Measurements from ENCODE around the gene TIAM2. TPM values are rescaled to one million over a fixed set of nuclear protein-coding genes. Genes with fewer than 3 reads are reported as not detected.

Gene TIAM2
- total and polyA plus RNA-seq, 7 donors: 3.4 to 20.3 (median 10.0) TPM

DNA sequence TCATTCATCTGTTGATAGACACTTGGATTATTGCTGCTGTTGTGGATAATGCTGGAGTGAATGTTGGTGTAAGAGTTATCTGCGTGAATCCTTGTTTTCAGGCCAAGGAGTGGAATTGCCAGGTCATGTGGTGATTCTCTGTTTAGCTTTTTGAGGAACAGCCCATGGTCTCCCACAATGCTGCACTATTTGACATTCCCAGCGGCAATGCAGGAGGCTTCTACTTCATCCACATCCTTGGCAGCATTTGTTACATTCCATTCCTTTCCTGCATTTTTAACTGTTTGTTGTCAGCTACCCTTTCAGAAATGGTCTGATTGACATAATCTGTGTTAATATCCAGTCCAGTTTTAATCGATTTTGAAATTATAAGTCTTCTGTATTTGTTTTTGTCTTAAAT, 217.0 kb downstream of the TIAM2 start:
- H3K27ac ChIP-seq: no peak overlapping the region
- H3K4me3 ChIP-seq: no peak overlapping the region
- no peaks in the 10 kb centered on the region for H3K4me1 ChIP-seq
- no peaks in the 10 kb centered on the region for H3K9me3 ChIP-seq
- intact Hi-C loops (cut with DNase I): no loop called here
- H3K27me3 ChIP-seq (ENCODE audit: insufficient read depth in 3 of 3, low read length in 2 of 3): peaks cover 0 to 2% (median 0%) of the 10 kb centered on the region in 3 donors
- no peaks in the 10 kb centered on the region for H3K36me3 ChIP-seq (ENCODE audit: insufficient read depth in 1 of 2, low read depth in 1 of 2)
- TF ChIP-seq, protein P1, sequence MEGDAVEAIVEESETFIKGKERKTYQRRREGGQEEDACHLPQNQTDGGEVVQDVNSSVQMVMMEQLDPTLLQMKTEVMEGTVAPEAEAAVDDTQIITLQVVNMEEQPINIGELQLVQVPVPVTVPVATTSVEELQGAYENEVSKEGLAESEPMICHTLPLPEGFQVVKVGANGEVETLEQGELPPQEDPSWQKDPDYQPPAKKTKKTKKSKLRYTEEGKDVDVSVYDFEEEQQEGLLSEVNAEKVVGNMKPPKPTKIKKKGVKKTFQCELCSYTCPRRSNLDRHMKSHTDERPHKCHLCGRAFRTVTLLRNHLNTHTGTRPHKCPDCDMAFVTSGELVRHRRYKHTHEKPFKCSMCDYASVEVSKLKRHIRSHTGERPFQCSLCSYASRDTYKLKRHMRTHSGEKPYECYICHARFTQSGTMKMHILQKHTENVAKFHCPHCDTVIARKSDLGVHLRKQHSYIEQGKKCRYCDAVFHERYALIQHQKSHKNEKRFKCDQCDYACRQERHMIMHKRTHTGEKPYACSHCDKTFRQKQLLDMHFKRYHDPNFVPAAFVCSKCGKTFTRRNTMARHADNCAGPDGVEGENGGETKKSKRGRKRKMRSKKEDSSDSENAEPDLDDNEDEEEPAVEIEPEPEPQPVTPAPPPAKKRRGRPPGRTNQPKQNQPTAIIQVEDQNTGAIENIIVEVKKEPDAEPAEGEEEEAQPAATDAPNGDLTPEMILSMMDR (IDR thresholded peaks at IDR 0.05): no peak
- DNase-seq (no peak), ATAC-seq (no peak)
- WGBS, 3 donors: 60 to 70% (median 63%) methylated on average over 3 of the region's 3 CpGs

DNA sequence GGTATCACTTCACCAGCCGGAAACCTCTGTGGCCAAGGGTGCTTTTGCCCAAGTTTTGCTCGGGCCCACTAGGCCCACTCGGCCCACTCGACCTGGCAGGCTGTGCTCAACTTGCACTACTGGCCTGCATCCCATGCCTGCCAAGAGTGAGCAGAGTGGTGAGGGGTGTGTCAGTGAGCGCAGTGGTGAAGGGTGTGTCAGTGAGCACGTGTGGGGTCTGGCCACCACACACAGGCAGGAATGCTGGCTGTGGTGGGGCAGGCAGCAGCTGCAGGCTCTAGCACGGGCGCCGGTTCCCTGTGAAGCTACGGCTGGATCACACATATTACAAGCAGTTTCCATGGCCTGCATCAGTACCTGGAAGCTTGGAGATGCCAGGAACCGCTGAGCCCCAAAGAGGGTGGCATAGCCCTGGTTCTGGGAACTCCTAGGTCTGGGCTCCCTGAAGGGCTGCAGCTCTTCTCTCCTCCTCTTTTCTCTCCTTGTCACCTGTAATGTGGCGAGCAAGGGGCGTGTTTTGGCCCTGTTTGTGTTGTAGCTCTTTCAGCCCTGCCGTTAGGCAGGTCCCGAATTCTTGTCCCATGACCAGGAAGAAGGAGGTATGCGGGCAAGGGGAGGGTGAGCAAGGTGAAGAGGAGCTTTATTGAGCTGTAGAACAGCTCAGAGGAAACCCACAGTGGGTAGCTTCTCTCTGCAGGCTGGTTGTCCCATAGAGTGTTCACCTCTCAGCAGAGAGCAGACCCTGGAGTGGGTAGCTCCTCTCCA, 217.7 kb downstream of the TIAM2 start:
- intact Hi-C loops (cut with DNase I): no loop called here
- no peak overlapping the region for H3K4me3 ChIP-seq
- DNase-seq (no peak), ATAC-seq (peak in 2 of 4 donors; percentile 32 to 41)
- TF ChIP-seq, protein P1 (IDR thresholded peaks at IDR 0.05): no peak
- WGBS, 3 donors: 69 to 71% (median 69%) methylated on average over 16 of the region's 16 CpGs
- H3K27me3 ChIP-seq (ENCODE audit: insufficient read depth in 3 of 3, low read length in 2 of 3): peaks cover 0 to 2% (median 0%) of the 10 kb centered on the region in 3 donors
- no peak overlapping the region for H3K27ac ChIP-seq
- no peaks in the 10 kb centered on the region for H3K9me3 ChIP-seq
- H3K36me3 ChIP-seq (ENCODE audit: insufficient read depth in 1 of 2, low read depth in 1 of 2): no peaks in the 10 kb centered on the region
- H3K4me1 ChIP-seq: no peaks in the 10 kb centered on the region

DNA sequence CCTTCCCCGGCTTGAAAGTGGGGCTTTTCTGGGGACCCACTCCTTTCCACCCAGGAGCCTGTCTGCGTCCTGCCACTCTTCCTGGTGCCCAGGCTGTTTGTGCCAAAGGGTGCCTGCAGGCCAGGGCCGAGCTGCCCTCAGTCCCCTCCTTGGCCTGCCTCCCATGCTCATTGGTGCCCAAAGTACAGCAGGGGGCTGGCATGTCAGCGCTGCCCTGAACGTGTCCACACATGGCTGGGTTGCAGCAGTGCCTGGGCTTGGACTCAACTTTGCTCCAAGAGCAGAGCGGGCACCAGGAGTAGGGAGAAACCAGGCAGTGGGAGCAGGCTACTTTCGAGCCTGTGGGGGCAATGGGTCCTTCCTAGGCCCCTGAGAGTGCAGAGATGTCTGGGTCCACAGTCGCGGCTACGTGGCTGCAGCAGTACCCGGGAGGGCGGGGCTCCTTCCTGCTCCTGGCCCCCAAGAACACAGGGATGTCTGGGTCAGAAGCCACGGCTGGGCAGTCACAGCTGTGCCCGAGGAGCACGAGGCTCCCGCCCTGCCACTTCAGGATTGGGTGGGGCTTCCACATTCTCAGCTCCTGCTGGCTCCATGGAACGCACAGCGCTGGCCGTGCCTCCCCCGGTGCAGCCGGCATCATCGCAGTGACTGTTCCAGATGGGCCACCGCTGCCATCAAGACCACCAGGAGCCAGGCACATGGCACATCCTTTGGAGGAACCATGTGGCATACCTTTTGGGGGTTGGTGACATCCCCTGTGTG, 218.7 kb downstream of the TIAM2 start:
- no peak overlapping the region for H3K27ac ChIP-seq
- DNase-seq (no peak), ATAC-seq (no peak)
- no peaks in the 10 kb centered on the region for H3K9me3 ChIP-seq
- no peak overlapping the region for H3K4me3 ChIP-seq
- peaks cover 0 to 2% (median 0%) of the 10 kb centered on the region in 3 donors for H3K27me3 ChIP-seq (ENCODE audit: insufficient read depth in 3 of 3, low read length in 2 of 3)
- no peaks in the 10 kb centered on the region for H3K36me3 ChIP-seq (ENCODE audit: insufficient read depth in 1 of 2, low read depth in 1 of 2)
- 68 to 75% (median 68%) methylated on average over 23 of the region's 23 CpGs for WGBS, 3 donors
- TF ChIP-seq, protein P1 (IDR thresholded peaks at IDR 0.05): no peak
- intact Hi-C loops (cut with DNase I): no loop called here
- no peaks in the 10 kb centered on the region for H3K4me1 ChIP-seq

DNA sequence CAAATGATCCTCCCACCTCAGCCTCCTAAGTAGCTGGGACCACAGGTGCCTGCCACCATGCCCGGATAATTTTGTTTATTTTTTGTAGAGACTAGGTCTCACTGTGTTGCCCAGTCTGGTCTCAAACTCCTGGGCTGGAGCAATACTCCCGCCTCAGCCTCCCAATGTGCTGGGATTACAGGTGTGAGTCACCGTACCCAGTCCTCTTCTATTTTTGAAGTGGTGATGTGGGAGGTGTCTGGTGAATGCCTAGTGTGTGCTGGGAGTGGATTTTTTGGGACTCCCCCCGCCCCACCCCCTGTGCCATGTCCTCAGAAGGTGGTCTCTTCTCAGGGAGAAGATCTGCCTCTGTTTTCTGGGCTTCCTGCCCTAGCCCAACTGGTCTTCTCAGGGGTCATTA, 220.8 kb downstream of the TIAM2 start:
- ATAC-seq (peak in 3 of 4 donors; percentile 39 to 58 (median 43)), DNase-seq (no peak)
- 83 to 92% (median 88%) methylated on average over 4 of the region's 4 CpGs for WGBS, 3 donors
- Histone ChIP-seq H3K4me1 (no peaks in the 10 kb centered on the region), H3K9me3 (no peaks in the 10 kb centered on the region), H3K4me3 (no peak overlapping the region), H3K36me3 (ENCODE audit: insufficient read depth in 1 of 2, low read depth in 1 of 2) (no peaks in the 10 kb centered on the region), H3K27me3 (ENCODE audit: insufficient read depth in 3 of 3, low read length in 2 of 3) (peaks cover 0 to 2% (median 0%) of the 10 kb centered on the region in 3 donors), H3K27ac (no peak overlapping the region)
- TF ChIP-seq, protein P1 (IDR thresholded peaks at IDR 0.05): no peak
- intact Hi-C loops (cut with DNase I): no loop called here
